Measurements from ENCODE around the gene RC3H2. TPM values are rescaled to one million over a fixed set of nuclear protein-coding genes. Genes with fewer than 3 reads are reported as not detected.

Gene RC3H2
- total and polyA plus RNA-seq, 2 of the 13 experiments (the other 11 are each of a cell fraction or from before 2014, with no cell fraction given): 21.0 to 36.4 TPM

- no peak for TF ChIP-seq IRF9 (CRISPR knock-in tag; IDR thresholded peaks at IDR 0.05; ENCODE audit: borderline replicate concordance)
- TF ChIP-seq ZNF12 (CRISPR knock-in tag; IDR thresholded peaks at IDR 0.05): peak; percentile 67; the same call in 1 of the 2 replicates
- no peak for TF ChIP-seq SRSF9 (IDR thresholded peaks at IDR 0.05; ENCODE audit: borderline replicate concordance, insufficient read depth, low read depth, low read length, poor library complexity, severe bottlenecking)
- TF ChIP-seq NFE2 (CRISPR knock-in tag; IDR thresholded peaks at IDR 0.05): no peak
- peak; percentile 21; the same call in 1 of the 2 replicates for TF ChIP-seq YEATS2 (CRISPR knock-in tag; IDR thresholded peaks at IDR 0.05; ENCODE audit: borderline replicate concordance)
- TF ChIP-seq MED1 (CRISPR knock-in tag; IDR thresholded peaks at IDR 0.05): peak; percentile 63
- TF ChIP-seq BRF2 (CRISPR knock-in tag; IDR thresholded peaks at IDR 0.05): no peak
- no peak for TF ChIP-seq NONO (IDR thresholded peaks at IDR 0.05)
- 0 out of 2 replicates have a peak, but pooled peaks have one; percentile 30 for TF ChIP-seq NONO (CRISPR knock-in tag; conservative IDR thresholded peaks at IDR 0.05)
- peak; percentile 92 for TF ChIP-seq SALL1 (CRISPR knock-in tag; IDR thresholded peaks at IDR 0.05)
- peak; percentile 95 for TF ChIP-seq ZBTB7B (CRISPR knock-in tag; IDR thresholded peaks at IDR 0.05)
- TF ChIP-seq ADNP (CRISPR knock-in tag; IDR thresholded peaks at IDR 0.05): no peak
- 0 out of 2 replicates have a peak, but pooled peaks have one; percentile 26 for TF ChIP-seq ERF (CRISPR knock-in tag; IDR thresholded peaks at IDR 0.05)
- TF ChIP-seq ZNF646 (CRISPR knock-in tag; IDR thresholded peaks at IDR 0.05): no peak
- peak; percentile 46; the same call in 1 of the 2 replicates for TF ChIP-seq ZBTB7A (CRISPR knock-in tag; IDR thresholded peaks at IDR 0.05)
- TF ChIP-seq ZNF224 (CRISPR knock-in tag; IDR thresholded peaks at IDR 0.05): no peak
- TF ChIP-seq ZNF354B (CRISPR knock-in tag; IDR thresholded peaks at IDR 0.05): no peak
- TF ChIP-seq ETV5 (CRISPR knock-in tag; IDR thresholded peaks at IDR 0.05; ENCODE audit: borderline replicate concordance): peak; percentile 33; the same call in 1 of the 2 replicates
- no peak for TF ChIP-seq FLYWCH1 (CRISPR knock-in tag; IDR thresholded peaks at IDR 0.05)
- TF ChIP-seq HOXD1 (CRISPR knock-in tag; IDR thresholded peaks at IDR 0.05): no peak
- no peak for TF ChIP-seq HNRNPK (IDR thresholded peaks at IDR 0.05; ENCODE audit: low read depth, low read length, poor library complexity, severe bottlenecking)
- TF ChIP-seq ZNF839 (CRISPR knock-in tag; IDR thresholded peaks at IDR 0.05; ENCODE audit: borderline replicate concordance): no peak
- no peak for TF ChIP-seq SIX1 (CRISPR knock-in tag; IDR thresholded peaks at IDR 0.05; ENCODE audit: borderline replicate concordance)
- TF ChIP-seq SMAD1 (CRISPR knock-in tag; IDR thresholded peaks at IDR 0.05; ENCODE audit: borderline replicate concordance, low read depth): no peak
Measured at GRCh38 chr9:122936464-122936863, 31.3 kb upstream of the RC3H2 start (continued).
